HCT116 (cell line): ENCODE results near the gene FHIT. TPM values are rescaled to one million over a fixed set of nuclear protein-coding genes. Genes with fewer than 3 reads are reported as not detected.

ENCODE experiments used
- ATAC-seq: fragments of 200-7000 bp; cut with Tn5 transposase; 2 replicates; pipeline ENCODE4 v1.9.1; 2020; ENCODE audit warnings: mild to moderate bottlenecking, moderate library complexity
- BruUV-seq: library from RNA; stranded (reverse); fragments of 400-500 nt; replicated peaks from 2 replicates; lab custom pipeline; 2021; lab: Mats Ljungman, UMichigan
- CTCF ChIA-PET: fragments of 300-600 bp; sonication (Branson Sonifier 250); formaldehyde crosslinking; loops from one replicate; lab custom pipeline; 2021; ENCODE audit warnings: antibody characterized with exemption; lab: Charles Lee
- POLR2A ChIA-PET: fragments of 300-600, 350-600 bp; sonication (Branson Sonifier 250); formaldehyde crosslinking; loops from one replicate; lab custom pipeline; 2021; ENCODE audit warnings: antibody characterized with exemption; lab: Charles Lee
- RAD21 ChIA-PET, 2 experiments: fragments of 300-600 bp; sonication (Branson Sonifier 250); formaldehyde crosslinking; loops; one replicate each; lab custom pipeline; 2023; ENCODE audit warnings: low total read pairs in 2 of 2; ENCODE audit not compliant: uncharacterized antibody in 2 of 2, unreplicated experiment in 2 of 2, low non-redundant PET in 1 of 2; lab: Charles Lee
- DNase-seq: peaks from one replicate; pipeline ENCODE4 v3.0.0-alpha.2; 2010; ENCODE audit warnings: low read depth, low spot score
- H2AFZ ChIP-seq: fragments of 200-600 bp; shearing (Covaris generic), sonication (generic); 2 replicates; pipeline ENCODE4 v1.6.1; 2017; ENCODE audit warnings: low read depth, mixed run types, mixed read lengths, antibody characterized with exemption, low read length; ENCODE audit not compliant: poor library complexity, severe bottlenecking
- H3K27ac ChIP-seq: 2 replicates; pipeline ENCODE4 v1.5.1; 2012; ENCODE audit warnings: low read depth, low read length
- H3K27me3 ChIP-seq: fragments of 200-600 bp; sonication (generic); 2 replicates; pipeline ENCODE4 v1.6.1; 2016; ENCODE audit warnings: mixed run types, low read length, mixed read lengths; ENCODE audit not compliant: insufficient read depth
- H3K36me3 ChIP-seq, 2 experiments: fragments of 200-500 bp in 1 of 2; fragments of 200-600 bp in 1 of 2; sonication (Bioruptor generic) in 1 of 2; sonication (generic) in 1 of 2; 2 replicates each; pipeline versions ENCODE4 v1.5.1 to v1.6.1; 2014 to 2016; ENCODE audit warnings: low read length in 2 of 2, inconsistent platforms in 1 of 2, mixed read lengths in 1 of 2, mixed run types in 1 of 2; ENCODE audit not compliant: insufficient read depth in 2 of 2, control insufficient read depth in 1 of 2
- H3K4me1 ChIP-seq, 2 experiments: fragments of 200-600 bp in 1 of 2; sonication (generic) in 1 of 2; 2 replicates each; pipeline versions ENCODE4 v1.5.1 to v1.6.1; 2012 to 2017; ENCODE audit warnings: low read length in 2 of 2, inconsistent platforms in 1 of 2, mild to moderate bottlenecking in 1 of 2, mixed read lengths in 1 of 2, mixed run types in 1 of 2, moderate library complexity in 1 of 2; ENCODE audit not compliant: insufficient read depth in 2 of 2, control insufficient read depth in 1 of 2
- H3K4me2 ChIP-seq: fragments of 200-600 bp; sonication (generic); 2 replicates; pipeline ENCODE4 v1.6.1; 2017; ENCODE audit warnings: mixed run types, low read length, mixed read lengths
- H3K4me3 ChIP-seq, 2 experiments: fragments of 200-600 bp in 1 of 2; sonication (generic) in 1 of 2; replicated peaks in 1 of 2; 2 replicates each; pipeline ENCODE4 v1.5.1; 2011 to 2016; ENCODE audit warnings: low read length in 2 of 2, control low read depth in 1 of 2, low read depth in 1 of 2, mild to moderate bottlenecking in 1 of 2, mixed read lengths in 1 of 2, mixed run types in 1 of 2
- H3K79me2 ChIP-seq: fragments of 200-600 bp; sonication (generic); 2 replicates; pipeline ENCODE4 v1.6.1; 2017; ENCODE audit warnings: mild to moderate bottlenecking, mixed run types, low read length, moderate library complexity, mixed read lengths; ENCODE audit not compliant: insufficient read depth
- H3K9ac ChIP-seq: fragments of 200-600 bp; sonication (generic); 2 replicates; pipeline ENCODE4 v1.6.1; 2016; ENCODE audit warnings: low read length, mixed read lengths
- H3K9me2 ChIP-seq: fragments of 200-600 bp; sonication (generic), shearing (Covaris generic); 2 replicates; pipeline ENCODE4 v1.6.1; 2017; ENCODE audit warnings: mixed run types, mild to moderate bottlenecking, moderate library complexity; ENCODE audit not compliant: insufficient read depth
- H3K9me3 ChIP-seq, 2 experiments: fragments of 200-500 bp in 1 of 2; fragments of 200-600 bp in 1 of 2; sonication (Bioruptor generic) in 1 of 2; sonication (generic) in 1 of 2; 2 replicates each; pipeline ENCODE4 v1.6.1; 2014 to 2017; ENCODE audit warnings: low read length in 2 of 2, mixed read lengths in 2 of 2, inconsistent platforms in 1 of 2, low read depth in 1 of 2, mild to moderate bottlenecking in 1 of 2, mixed run types in 1 of 2, moderate library complexity in 1 of 2; ENCODE audit not compliant: control insufficient read depth in 1 of 2, insufficient read depth in 1 of 2
- H4K20me1 ChIP-seq: fragments of 200-600 bp; sonication (generic), shearing (Covaris generic); 2 replicates; pipeline ENCODE4 v1.6.1; 2017; ENCODE audit warnings: mixed run types, mild to moderate bottlenecking, moderate library complexity; ENCODE audit not compliant: insufficient read depth
- CEBPB ChIP-seq: IDR thresholded peaks from 2 replicates; pipeline ENCODE4 v1.6.1; 2012; ENCODE audit warnings: low read depth
- CTCF ChIP-seq, 3 experiments: fragments of 200-600 bp in 1 of 3; sonication (generic) in 1 of 3; IDR thresholded peaks in 2 of 3; conservative IDR thresholded peaks in 1 of 3; 2 replicates each; pipeline ENCODE4 v1.5.1; 2012 to 2017; ENCODE audit warnings: low read depth in 2 of 3, low read length in 2 of 3, antibody characterized with exemption in 1 of 3, borderline replicate concordance in 1 of 3, control low read depth in 1 of 3, mild to moderate bottlenecking in 1 of 3, mixed read lengths in 1 of 3, mixed run types in 1 of 3, moderate library complexity in 1 of 3; ENCODE audit not compliant: insufficient read depth in 1 of 3
- EGR1 ChIP-seq: IDR thresholded peaks from 2 replicates; pipeline ENCODE4 v1.6.1; 2012; ENCODE audit warnings: low read depth
- ELF1 ChIP-seq: IDR thresholded peaks from 2 replicates; pipeline ENCODE4 v1.6.1; 2012; ENCODE audit warnings: low read depth, borderline replicate concordance
- EZH2phosphoT487 ChIP-seq: fragments of 200-600 bp; IDR thresholded peaks from 2 replicates; pipeline ENCODE4 v1.6.1; 2018; ENCODE audit warnings: antibody characterized with exemption, borderline replicate concordance
- MAX ChIP-seq: IDR thresholded peaks from 2 replicates; pipeline ENCODE4 v1.6.1; 2012
- TCF7L2 ChIP-seq: IDR thresholded peaks from 2 replicates; pipeline ENCODE4 v1.7.0; 2011; ENCODE audit warnings: borderline replicate concordance, inconsistent platforms; ENCODE audit not compliant: insufficient read depth, insufficient read length; ENCODE audit errors: extremely low read depth
- YY1 ChIP-seq: IDR thresholded peaks from 2 replicates; pipeline ENCODE4 v1.6.1; 2011; ENCODE audit warnings: low read length, low read depth, moderate library complexity, mild to moderate bottlenecking; ENCODE audit not compliant: insufficient replicate concordance; ENCODE audit errors: extremely low read depth
- ZBTB33 ChIP-seq: IDR thresholded peaks from 2 replicates; pipeline ENCODE4 v1.6.1; 2011; ENCODE audit warnings: mild to moderate bottlenecking, low read length, moderate library complexity; ENCODE audit not compliant: insufficient replicate concordance; ENCODE audit errors: extremely low read depth
- ZFX ChIP-seq: fragments of 450-650 bp; IDR thresholded peaks from 2 replicates; pipeline ENCODE4 v1.6.1; 2017
- intact Hi-C: fragments of 100-400 bp; cut with micrococcal nuclease; formaldehyde crosslinking; loops from 2 replicates; pipeline ENCODE4 v1.10.0; 2022
- total RNA-seq: library from RNA; stranded (reverse); gene quantifications from one replicate; pipeline ENCODE4 v1.2.1, GENCODE V29; 2021; ENCODE audit not compliant: unreplicated experiment

The FHIT gene
- total RNA-seq, 1 experiment from 2014 or later, result 20.1 TPM

DNA sequence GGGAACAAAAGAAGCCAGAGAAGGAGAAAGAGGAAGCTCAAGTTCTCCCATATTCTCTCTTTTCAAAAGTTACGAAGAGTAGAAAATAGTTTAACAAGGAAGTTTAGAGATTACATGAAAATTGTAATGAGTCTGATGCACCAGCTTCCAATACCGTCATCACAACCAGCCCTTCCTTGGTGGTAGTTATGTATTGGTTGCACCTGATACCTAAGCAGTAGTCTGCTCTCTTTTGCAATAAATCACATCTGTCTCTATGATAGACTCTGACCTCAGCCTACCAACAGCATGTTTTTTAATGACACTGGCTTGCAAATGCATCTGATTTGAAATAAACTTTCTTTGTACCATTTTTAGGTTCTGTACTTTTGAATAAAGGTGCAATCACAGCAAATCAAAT is 575.8 kb downstream of the FHIT start (continued):
- TF ChIP-seq ZBTB33, result no peak
- no peak for TF ChIP-seq ELF1
- TF ChIP-seq EGR1, result no peak

- Histone ChIP-seq H3K4me2 (no peak overlapping the region), H3K9ac (no peak overlapping the region), H3K9me3 (no peaks in the 10 kb centered on the region), H3K79me2 (no peaks in the 10 kb centered on the region), H3K27me3 (no peaks in the 10 kb centered on the region), H2AFZ (no peak overlapping the region), H3K9me2 (no peaks in the 10 kb centered on the region), H4K20me1 (no peaks in the 10 kb centered on the region), H3K4me1 (no peaks in the 10 kb centered on the region), H3K36me3 (no peaks in the 10 kb centered on the region), H3K27ac (no peak overlapping the region), H3K4me3 (no peak overlapping the region)
- RAD21 ChIA-PET, result no interaction called here
- ATAC-seq (no peak), DNase-seq (no peak)
- BruUV-seq, result no TSS peak
- no peak for TF ChIP-seq MAX
- TF ChIP-seq ZFX, result no peak
- no peak for TF ChIP-seq ELF1
- TF ChIP-seq CTCF (IDR thresholded peaks at IDR 0.05 in 2 of 3, conservative IDR thresholded peaks at IDR 0.05 in 1 of 3; ENCODE audit: borderline replicate concordance in 1 of 3, insufficient read depth in 1 of 3, low read depth in 2 of 3, low read length in 2 of 3), result no peak
- no peak for TF ChIP-seq EZH2phosphoT487
- no peak for TF ChIP-seq YY1
- TF ChIP-seq ZBTB33, result no peak
- TF ChIP-seq CEBPB, result no peak
- TF ChIP-seq EGR1, result no peak
- TF ChIP-seq TCF7L2, result no peak
- intact Hi-C loops, result no loop called here
- POLR2A ChIA-PET, result no interaction called here
- CTCF ChIA-PET, result no interaction called here
These were observed 576.4 kb downstream of the FHIT start for GRCh38 chr3:60674870-60675269.
